CD8-positive, alpha-beta memory T cell (primary cell): ENCODE data around the gene SLC22A3. TPM values are rescaled to one million over a fixed set of nuclear protein-coding genes. Genes with fewer than 3 reads are reported as not detected.
"Not testable (repeated sequence)": the region's sequence is repeated elsewhere in the genome, so short reads cannot be mapped to it uniquely, and the experiment has no call there.

Experiments
- CTCF ChIA-PET: fragments of 350-600 bp; sonication (Branson Sonifier 250); formaldehyde crosslinking; loops from one replicate; lab custom pipeline; 2021; ENCODE audit warnings: antibody characterized with exemption; lab: Charles Lee
- POLR2A ChIA-PET: fragments of 350-600 bp; sonication (Branson Sonifier 250); formaldehyde crosslinking; loops from one replicate; lab custom pipeline; 2021; ENCODE audit warnings: antibody characterized with exemption; lab: Charles Lee
- DNase-seq, 5 donors: peaks; one replicate each; pipeline versions ENCODE4 v3.0.0 to v3.0.0-alpha.2; 2020 to 2022; ENCODE audit warnings: mixed read lengths in 1 of 5
- H3K27ac ChIP-seq: one replicate; pipeline ENCODE4 v1.7.0; 2013; ENCODE audit warnings: low read depth, mild to moderate bottlenecking, low read length, moderate library complexity
- H3K27me3 ChIP-seq: 2 replicates; pipeline ENCODE4 v1.7.0; 2013; ENCODE audit warnings: low read length, mild to moderate bottlenecking; ENCODE audit not compliant: insufficient read depth, poor library complexity, severe bottlenecking
- H3K36me3 ChIP-seq: 2 replicates; pipeline ENCODE4 v1.7.0; 2013; ENCODE audit warnings: mild to moderate bottlenecking, low read length, moderate library complexity; ENCODE audit not compliant: insufficient read depth
- H3K4me1 ChIP-seq: 2 replicates; pipeline ENCODE4 v1.7.0; 2013; ENCODE audit warnings: mild to moderate bottlenecking, low read length, moderate library complexity; ENCODE audit not compliant: insufficient read depth
- H3K4me3 ChIP-seq: 2 replicates; pipeline ENCODE4 v1.7.0; 2013; ENCODE audit warnings: mild to moderate bottlenecking, low read length
- H3K9me3 ChIP-seq: 2 replicates; pipeline ENCODE4 v1.7.0; 2013; ENCODE audit warnings: mild to moderate bottlenecking, low read length
- H3K27ac Mint-ChIP-seq, 8 donors: one replicate each; pipeline ENCODE4 v1.8.0; 2020 to 2021; ENCODE audit warnings: mixed read lengths in 8 of 8, mild to moderate bottlenecking in 6 of 8, inconsistent platforms in 3 of 8, moderate library complexity in 3 of 8
- H3K27me3 Mint-ChIP-seq, 2 donors: one replicate each; pipeline ENCODE4 v1.8.0; 2020 to 2021; ENCODE audit warnings: mixed read lengths in 2 of 2, mild to moderate bottlenecking in 1 of 2, moderate library complexity in 1 of 2
- H3K36me3 Mint-ChIP-seq, 3 donors: one replicate each; pipeline ENCODE4 v1.8.0; 2020 to 2021; ENCODE audit warnings: mixed read lengths in 3 of 3, inconsistent platforms in 1 of 3, mild to moderate bottlenecking in 1 of 3
- H3K4me1 Mint-ChIP-seq, 3 donors: one replicate each; pipeline ENCODE4 v1.8.0; 2020 to 2021; ENCODE audit warnings: mixed read lengths in 3 of 3, inconsistent platforms in 1 of 3, mild to moderate bottlenecking in 1 of 3
- H3K4me3 Mint-ChIP-seq, 7 donors: one replicate each; pipeline ENCODE4 v1.8.0; 2020 to 2021; ENCODE audit warnings: mixed read lengths in 7 of 7, mild to moderate bottlenecking in 6 of 7, moderate library complexity in 4 of 7, inconsistent platforms in 2 of 7
- H3K9me3 Mint-ChIP-seq, 5 donors: one replicate each; pipeline ENCODE4 v1.8.0; 2020 to 2022; ENCODE audit warnings: mixed read lengths in 5 of 5, mild to moderate bottlenecking in 3 of 5, moderate library complexity in 2 of 5, inconsistent platforms in 1 of 5
- polyA plus RNA-seq: library from polyadenylated mRNA; unstranded; fragments of 300-500 nt; fragmentation: Illumina TruSeq; gene quantifications from one replicate; pipeline ENCODE4 v1.2.3, GENCODE V29; 2021
- total RNA-seq, 2 experiments: library from RNA; stranded (reverse); gene quantifications; one replicate each; pipeline ENCODE4 v1.2.3, GENCODE V29; 2021

The SLC22A3 gene, protein sequence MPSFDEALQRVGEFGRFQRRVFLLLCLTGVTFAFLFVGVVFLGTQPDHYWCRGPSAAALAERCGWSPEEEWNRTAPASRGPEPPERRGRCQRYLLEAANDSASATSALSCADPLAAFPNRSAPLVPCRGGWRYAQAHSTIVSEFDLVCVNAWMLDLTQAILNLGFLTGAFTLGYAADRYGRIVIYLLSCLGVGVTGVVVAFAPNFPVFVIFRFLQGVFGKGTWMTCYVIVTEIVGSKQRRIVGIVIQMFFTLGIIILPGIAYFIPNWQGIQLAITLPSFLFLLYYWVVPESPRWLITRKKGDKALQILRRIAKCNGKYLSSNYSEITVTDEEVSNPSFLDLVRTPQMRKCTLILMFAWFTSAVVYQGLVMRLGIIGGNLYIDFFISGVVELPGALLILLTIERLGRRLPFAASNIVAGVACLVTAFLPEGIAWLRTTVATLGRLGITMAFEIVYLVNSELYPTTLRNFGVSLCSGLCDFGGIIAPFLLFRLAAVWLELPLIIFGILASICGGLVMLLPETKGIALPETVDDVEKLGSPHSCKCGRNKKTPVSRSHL
- total RNA-seq (not detected), polyA plus RNA-seq (not detected)

DNA sequence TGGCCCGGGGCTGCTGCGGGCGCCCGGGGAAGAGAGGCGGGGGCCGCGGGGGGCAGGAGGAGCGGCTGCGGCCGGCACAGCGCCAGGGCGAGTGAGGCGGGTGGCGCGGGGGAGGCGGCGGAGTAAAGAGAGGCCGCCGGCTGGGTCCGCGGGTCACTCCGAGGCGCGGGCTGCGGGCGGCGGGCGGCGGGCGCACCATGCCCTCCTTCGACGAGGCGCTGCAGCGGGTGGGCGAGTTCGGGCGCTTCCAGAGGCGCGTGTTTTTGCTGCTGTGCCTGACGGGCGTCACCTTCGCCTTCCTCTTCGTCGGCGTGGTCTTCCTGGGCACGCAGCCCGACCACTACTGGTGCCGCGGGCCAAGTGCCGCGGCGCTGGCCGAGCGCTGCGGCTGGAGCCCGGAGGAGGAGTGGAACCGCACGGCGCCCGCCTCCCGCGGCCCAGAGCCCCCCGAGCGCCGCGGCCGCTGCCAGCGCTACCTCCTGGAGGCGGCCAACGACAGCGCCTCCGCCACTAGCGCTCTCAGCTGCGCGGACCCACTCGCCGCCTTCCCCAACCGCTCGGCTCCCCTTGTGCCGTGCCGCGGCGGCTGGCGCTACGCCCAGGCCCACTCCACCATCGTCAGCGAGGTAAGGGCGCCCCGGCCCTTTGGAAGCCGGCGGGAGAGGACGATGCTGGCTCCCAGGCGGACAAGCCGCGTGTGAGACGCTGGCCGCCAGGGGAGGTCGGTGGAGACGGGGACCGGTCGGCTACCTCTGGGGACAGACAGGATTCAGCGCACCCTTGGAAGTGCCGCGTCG lies at the start of gene SLC22A3:
Gene SLC22A3, plus strand, starts transcription at position 156 of the 797 bp plus-strand sequence. Its CDS starts 42 bp downstream, at position 198.
- Histone ChIP-seq H3K4me3 (no peak within 1 kb of the TSS), H3K27ac (no peak within 1 kb of the TSS), H3K4me1 (no peaks in the 10 kb centered on the region), H3K9me3 (no peaks in the 10 kb centered on the region), H3K36me3 (no peaks in the 10 kb centered on the region), H3K27me3 (peaks cover 10% of the 10 kb centered on the region)
- Mint-ChIP-seq H3K27ac (peak within 1 kb of the TSS in 1 of 8 donors; percentile 40), H3K4me1 (peaks cover 4 to 14% (median 10%) of the 10 kb centered on the region in 3 donors), H3K9me3 (no peaks in the 10 kb centered on the region), H3K4me3 (peak within 1 kb of the TSS in 5 of 7 donors; percentile 22 to 75 (median 48)), H3K36me3 (peaks cover 0 to 2% (median 0%) of the 10 kb centered on the region in 3 donors), H3K27me3 (peaks cover 38 to 75% of the 10 kb centered on the region in 2 donors)
- POLR2A ChIA-PET: no interaction called here
- no peak for DNase-seq
- CTCF ChIA-PET: no interaction called here

DNA sequence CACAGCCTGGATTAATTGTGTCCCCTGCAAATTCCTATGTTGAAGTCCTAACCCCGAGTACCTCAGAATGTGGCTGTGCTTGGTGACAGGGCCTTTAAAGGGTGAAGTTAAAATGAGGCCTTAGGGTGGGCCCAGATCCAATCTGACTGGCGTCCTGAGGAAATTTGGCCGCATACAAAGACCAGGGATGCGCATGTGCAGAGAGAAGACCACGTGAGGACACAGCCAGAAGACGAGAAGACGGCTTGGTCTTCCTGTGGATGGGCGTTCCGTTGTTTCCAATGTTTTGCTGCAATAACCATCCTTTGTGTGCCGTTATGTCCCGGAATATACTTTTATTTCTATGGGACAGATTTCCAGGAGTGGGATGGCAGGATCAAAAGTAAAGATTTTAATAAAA lies 48.6 kb upstream of the SLC22A3 start:
- Histone ChIP-seq H3K27ac (no peak overlapping the region), H3K27me3 (no peaks in the 10 kb centered on the region), H3K4me1 (no peaks in the 10 kb centered on the region), H3K36me3 (no peaks in the 10 kb centered on the region), H3K9me3 (no peaks in the 10 kb centered on the region), H3K4me3 (no peak overlapping the region)
- no peak for DNase-seq
- Mint-ChIP-seq H3K27me3 (peaks cover 7 to 17% of the 10 kb centered on the region in 2 donors), H3K9me3 (peaks cover 0 to 3% (median 0%) of the 10 kb centered on the region in 5 donors), H3K36me3 (peaks cover 0 to 2% (median 0%) of the 10 kb centered on the region in 3 donors), H3K4me3 (no peak overlapping the region), H3K4me1 (no peaks in the 10 kb centered on the region), H3K27ac (no peak overlapping the region)
- ChIA-PET CTCF (no interaction called here), POLR2A (no interaction called here)

DNA sequence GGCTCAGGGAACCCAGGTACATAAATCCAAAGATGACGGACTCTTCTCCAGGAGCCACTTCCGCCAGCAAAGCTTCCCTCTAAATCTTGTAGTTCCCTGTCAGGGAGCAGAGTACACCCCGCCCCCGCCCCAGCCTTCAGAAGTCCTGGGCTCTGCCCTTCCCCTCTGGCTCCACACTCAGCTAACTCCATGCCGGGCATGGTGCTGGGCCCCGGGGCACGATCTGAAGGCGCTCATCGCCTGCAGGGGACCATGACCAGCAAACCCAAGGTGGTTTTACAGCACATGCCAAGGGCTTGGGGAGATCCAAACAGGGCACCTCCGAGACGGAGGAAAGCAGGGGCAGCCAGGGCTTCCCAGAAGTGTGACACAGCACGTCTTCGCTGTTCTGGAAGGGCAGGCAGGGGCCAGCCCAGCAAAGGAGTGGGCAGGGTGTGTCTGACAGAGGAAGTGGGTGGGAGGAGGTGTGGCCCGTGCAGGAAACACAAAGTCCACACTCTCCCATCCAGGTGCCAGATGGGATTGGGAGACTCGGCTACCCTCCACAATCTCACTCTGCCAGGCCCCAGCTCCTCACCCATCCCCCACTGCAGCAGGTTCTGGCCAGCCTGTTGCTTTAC lies 48.0 kb upstream of the SLC22A3 start:
- Mint-ChIP-seq H3K4me3 (no peak overlapping the region), H3K4me1 (no peaks in the 10 kb centered on the region), H3K36me3 (peaks cover 0 to 2% (median 0%) of the 10 kb centered on the region in 3 donors), H3K27ac (no peak overlapping the region), H3K27me3 (peaks cover 12 to 18% of the 10 kb centered on the region in 2 donors), H3K9me3 (peaks cover 0 to 3% (median 0%) of the 10 kb centered on the region in 5 donors)
- Histone ChIP-seq H3K27ac (no peak overlapping the region), H3K27me3 (no peaks in the 10 kb centered on the region), H3K36me3 (no peaks in the 10 kb centered on the region), H3K4me1 (no peaks in the 10 kb centered on the region), H3K9me3 (no peaks in the 10 kb centered on the region), H3K4me3 (no peak overlapping the region)
- DNase-seq: no peak
- POLR2A ChIA-PET: no interaction called here
- CTCF ChIA-PET: no interaction called here

DNA sequence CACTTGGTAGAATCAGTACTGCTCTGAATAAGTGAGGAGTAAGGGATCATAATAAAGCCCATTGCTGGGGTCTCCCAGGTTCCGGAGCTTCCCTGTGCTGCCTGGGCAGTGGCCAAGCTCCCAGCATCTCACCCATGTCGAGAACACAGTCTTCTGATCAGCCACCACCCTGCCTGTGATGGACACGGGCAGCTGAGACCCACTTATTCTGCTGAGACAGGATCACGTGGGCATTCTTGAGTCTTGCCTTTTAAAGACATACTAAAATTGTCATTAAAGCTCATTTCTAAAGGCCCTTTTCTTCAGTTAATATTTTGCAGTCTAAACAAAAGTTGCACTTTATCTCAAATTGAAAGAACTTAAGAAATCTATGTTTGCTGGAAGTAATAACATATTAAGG lies 46.8 kb upstream of the SLC22A3 start:
- ChIA-PET CTCF (no interaction called here), POLR2A (no interaction called here)
- H3K27ac Mint-ChIP-seq: no peak overlapping the region

DNA sequence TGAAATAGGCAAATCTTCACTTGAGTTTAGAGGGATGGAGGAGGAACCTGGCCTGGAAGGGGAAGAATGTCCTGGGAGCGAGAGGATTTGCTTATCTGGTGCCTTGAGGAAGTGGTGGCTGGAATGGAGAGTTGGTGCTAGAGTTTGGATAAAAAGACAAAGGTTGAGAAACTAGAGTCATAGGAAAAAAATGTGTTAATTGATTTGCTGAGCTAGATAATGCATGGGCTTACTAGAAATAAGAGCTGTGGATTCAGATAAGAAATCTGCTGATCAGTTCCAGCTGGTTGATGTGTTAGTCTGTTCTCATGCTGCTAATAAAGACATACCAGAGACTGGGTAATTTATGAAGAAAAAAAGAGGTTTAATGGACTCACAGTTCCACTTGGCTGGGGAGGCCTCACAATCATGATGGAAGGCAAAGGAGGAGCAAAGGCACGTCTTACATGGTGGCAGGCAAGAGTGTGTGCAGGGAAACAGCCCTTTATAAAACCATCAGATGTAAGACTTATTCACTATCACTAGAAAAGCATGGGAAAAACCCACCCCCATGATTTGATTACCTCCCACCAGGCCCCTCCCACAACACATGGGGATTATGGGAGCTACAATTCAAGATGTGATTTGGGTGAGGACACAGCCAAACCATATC lies 45.6 kb upstream of the SLC22A3 start:
- H3K9me3 Mint-ChIP-seq, H3K27ac ChIP-seq, H3K4me3 Mint-ChIP-seq, H3K36me3 ChIP-seq, H3K4me1 ChIP-seq, H3K4me1 Mint-ChIP-seq, DNase-seq, POLR2A ChIA-PET, H3K27ac Mint-ChIP-seq, CTCF ChIA-PET, H3K36me3 Mint-ChIP-seq, H3K4me3 ChIP-seq, H3K27me3 ChIP-seq, H3K9me3 ChIP-seq: not testable (repeated sequence)
- peaks cover 7 to 13% of the 10 kb centered on the region in 2 donors for H3K27me3 Mint-ChIP-seq

More for the DNA sequence above, 46.8 kb upstream of the SLC22A3 start:
- H3K4me3 ChIP-seq: no peak overlapping the region
- no peaks in the 10 kb centered on the region for H3K9me3 ChIP-seq
- Mint-ChIP-seq H3K4me3 (no peak overlapping the region), H3K4me1 (no peaks in the 10 kb centered on the region), H3K27me3 (peaks cover 12 to 13% of the 10 kb centered on the region in 2 donors), H3K36me3 (peaks cover 0 to 2% (median 0%) of the 10 kb centered on the region in 3 donors), H3K9me3 (peaks cover 0 to 3% (median 0%) of the 10 kb centered on the region in 5 donors)
- no peak overlapping the region for H3K27ac ChIP-seq
- no peaks in the 10 kb centered on the region for H3K27me3 ChIP-seq
- H3K36me3 ChIP-seq: no peaks in the 10 kb centered on the region
- no peak for DNase-seq
- H3K4me1 ChIP-seq: no peaks in the 10 kb centered on the region

DNA sequence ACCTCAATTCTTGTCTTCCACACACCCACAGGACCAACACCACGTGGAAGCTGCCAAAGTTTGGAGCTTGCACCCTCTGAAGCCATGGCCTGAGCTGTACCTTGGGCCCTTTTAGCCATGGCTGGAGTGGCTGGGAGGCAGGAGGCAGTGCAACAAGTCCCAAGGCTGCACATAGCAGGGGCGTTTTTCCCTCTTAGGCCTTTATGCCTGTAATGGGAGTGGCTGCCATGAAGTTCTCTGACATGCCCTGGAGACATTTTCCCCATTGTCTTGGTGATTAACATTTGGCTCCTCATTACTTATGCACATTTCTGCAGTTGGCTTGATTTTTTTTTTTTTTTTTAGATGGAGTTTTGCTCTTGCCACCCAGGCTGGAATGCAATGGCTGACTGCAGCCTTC lies 44.4 kb upstream of the SLC22A3 start:
- no peaks in the 10 kb centered on the region for H3K4me1 ChIP-seq
- peaks cover 7 to 10% of the 10 kb centered on the region in 2 donors for H3K27me3 Mint-ChIP-seq
- H3K4me3 Mint-ChIP-seq: no peak overlapping the region
- no peak for DNase-seq
- ChIA-PET CTCF (no interaction called here), POLR2A (no interaction called here)
- no peak overlapping the region for H3K27ac ChIP-seq
- H3K36me3 ChIP-seq: no peaks in the 10 kb centered on the region
- no peaks in the 10 kb centered on the region for H3K9me3 ChIP-seq
- peaks cover 0 to 2% (median 0%) of the 10 kb centered on the region in 3 donors for H3K36me3 Mint-ChIP-seq
- H3K27me3 ChIP-seq: no peaks in the 10 kb centered on the region
- H3K4me1 Mint-ChIP-seq: no peaks in the 10 kb centered on the region
- H3K9me3 Mint-ChIP-seq: peaks cover 0 to 9% (median 6%) of the 10 kb centered on the region in 5 donors
- H3K4me3 ChIP-seq: no peak overlapping the region
- H3K27ac Mint-ChIP-seq: no peak overlapping the region

DNA sequence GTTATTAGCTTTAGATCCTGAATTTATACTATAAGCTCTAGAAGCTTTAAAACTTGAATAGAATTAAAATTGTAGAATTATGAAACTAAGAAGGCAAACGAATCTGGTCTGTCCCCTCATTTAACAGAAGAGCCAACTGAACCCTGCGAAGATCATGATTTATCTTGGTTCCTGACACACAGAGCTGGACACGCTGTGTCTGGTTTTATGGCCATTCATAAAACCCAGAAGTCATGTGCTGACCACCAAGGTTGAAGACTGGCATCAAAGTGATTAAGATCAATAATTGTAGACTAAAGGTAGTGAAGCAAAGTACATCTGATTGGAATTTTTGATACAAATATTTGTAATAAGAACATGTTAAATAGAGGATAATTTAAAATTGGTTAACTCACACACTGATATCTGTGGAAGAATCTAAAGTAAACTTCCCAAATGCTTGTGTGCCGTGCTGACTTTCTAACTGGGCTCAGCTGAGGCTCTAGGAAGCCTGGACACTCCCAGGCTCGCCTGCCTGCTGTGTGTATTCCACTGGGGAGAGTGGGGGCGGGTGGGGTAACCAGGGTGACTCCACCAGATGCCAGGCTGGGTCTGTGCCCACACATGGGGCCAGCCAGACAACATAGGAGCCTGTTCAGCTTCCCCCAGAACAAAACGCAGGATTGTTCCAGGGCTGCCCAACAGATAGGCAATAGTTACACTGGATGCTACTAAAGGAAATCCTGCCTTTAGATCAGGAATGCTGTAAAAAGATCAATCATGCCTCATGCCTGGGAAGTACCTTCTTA lies 42.1 kb upstream of the SLC22A3 start:
- Mint-ChIP-seq H3K9me3 (peaks cover 13 to 26% (median 19%) of the 10 kb centered on the region in 5 donors), H3K4me1 (no peaks in the 10 kb centered on the region), H3K36me3 (peaks cover 0 to 4% (median 2%) of the 10 kb centered on the region in 3 donors), H3K4me3 (no peak overlapping the region), H3K27me3 (peaks cover 8 to 12% of the 10 kb centered on the region in 2 donors), H3K27ac (no peak overlapping the region)
- H3K4me3 ChIP-seq: no peak overlapping the region
- H3K36me3 ChIP-seq: no peaks in the 10 kb centered on the region
- H3K9me3 ChIP-seq: peaks cover 4% of the 10 kb centered on the region
- no peak overlapping the region for H3K27ac ChIP-seq
- no peak for DNase-seq
- H3K27me3 ChIP-seq: no peaks in the 10 kb centered on the region
- POLR2A ChIA-PET: no interaction called here
- no peaks in the 10 kb centered on the region for H3K4me1 ChIP-seq
- CTCF ChIA-PET: no interaction called here
